Suprapubic skin (tissue), 4 donors: ENCODE measurements around the gene PPM1A.

Experiments
- EP300 ChIP-seq: sonication (generic); formaldehyde crosslinking; IDR thresholded peaks from one replicate; pipeline ENCODE4 v1.6.1; 2017; ENCODE audit warnings: antibody characterized with exemption
- POLR2A ChIP-seq, 2 donors: fragments of 450-650 bp; IDR thresholded peaks; one replicate each; pipeline ENCODE4 v1.6.1; 2017; ENCODE audit warnings: antibody characterized with exemption in 2 of 2, mild to moderate bottlenecking in 2 of 2, moderate library complexity in 2 of 2
- POLR2AphosphoS5 ChIP-seq, 3 donors: sonication (generic); formaldehyde crosslinking; IDR thresholded peaks; one replicate each; pipeline ENCODE4 v1.6.1; 2017; ENCODE audit warnings: antibody characterized with exemption in 3 of 3
- TF ChIP-seq, protein P1 (sequence below), 2 donors: fragments of 200-600 bp in 1 of 2; fragments of 450-650 bp in 1 of 2; sonication (generic) in 1 of 2; IDR thresholded peaks; one replicate each; pipeline ENCODE4 v1.5.1; 2016 to 2019; ENCODE audit warnings: antibody characterized with exemption in 2 of 2, mild to moderate bottlenecking in 1 of 2, moderate library complexity in 1 of 2

DNA sequence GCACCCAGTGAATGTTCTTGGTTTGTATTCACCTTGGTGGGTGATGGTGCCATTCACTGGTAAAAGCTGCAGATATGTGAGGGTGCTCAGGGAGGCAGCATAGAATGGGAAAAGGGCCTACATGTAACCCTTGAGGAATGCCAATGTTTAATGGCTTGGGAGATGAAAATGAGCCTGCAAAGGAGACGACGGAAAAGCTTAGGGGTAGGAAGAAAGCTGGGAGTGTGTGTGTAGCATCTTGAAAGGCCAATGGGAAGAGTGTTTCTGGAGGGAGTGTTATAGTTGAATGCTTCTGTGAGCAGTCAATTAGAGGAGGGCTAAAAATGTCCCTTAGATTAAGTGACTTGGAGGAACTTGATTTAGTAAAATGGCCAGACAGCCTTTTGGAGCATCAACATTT lies 24.9 kb downstream of the PPM1A start:
- TF ChIP-seq, protein P1, sequence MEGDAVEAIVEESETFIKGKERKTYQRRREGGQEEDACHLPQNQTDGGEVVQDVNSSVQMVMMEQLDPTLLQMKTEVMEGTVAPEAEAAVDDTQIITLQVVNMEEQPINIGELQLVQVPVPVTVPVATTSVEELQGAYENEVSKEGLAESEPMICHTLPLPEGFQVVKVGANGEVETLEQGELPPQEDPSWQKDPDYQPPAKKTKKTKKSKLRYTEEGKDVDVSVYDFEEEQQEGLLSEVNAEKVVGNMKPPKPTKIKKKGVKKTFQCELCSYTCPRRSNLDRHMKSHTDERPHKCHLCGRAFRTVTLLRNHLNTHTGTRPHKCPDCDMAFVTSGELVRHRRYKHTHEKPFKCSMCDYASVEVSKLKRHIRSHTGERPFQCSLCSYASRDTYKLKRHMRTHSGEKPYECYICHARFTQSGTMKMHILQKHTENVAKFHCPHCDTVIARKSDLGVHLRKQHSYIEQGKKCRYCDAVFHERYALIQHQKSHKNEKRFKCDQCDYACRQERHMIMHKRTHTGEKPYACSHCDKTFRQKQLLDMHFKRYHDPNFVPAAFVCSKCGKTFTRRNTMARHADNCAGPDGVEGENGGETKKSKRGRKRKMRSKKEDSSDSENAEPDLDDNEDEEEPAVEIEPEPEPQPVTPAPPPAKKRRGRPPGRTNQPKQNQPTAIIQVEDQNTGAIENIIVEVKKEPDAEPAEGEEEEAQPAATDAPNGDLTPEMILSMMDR (IDR thresholded peaks at IDR 0.05) = no peak
- TF ChIP-seq POLR2AphosphoS5 (IDR thresholded peaks at IDR 0.05) (no peak), POLR2A (IDR thresholded peaks at IDR 0.05) (no peak), EP300 (no peak)
